DOHH2 (cell line): ENCODE measurements around the gene RBM15B.
A peak's percentile ranks its signal among the peaks of the same experiment; 100 is the strongest.

ENCODE experiments used
- H3F3A ChIP-seq: fragments of 200-600 bp; sonication (generic), shearing (Covaris generic); 2 replicates; pipeline ENCODE4 v1.6.0; 2016; ENCODE audit warnings: antibody characterized with exemption, mild to moderate bottlenecking; ENCODE audit not compliant: control insufficient read depth, insufficient read depth
- H3K27ac ChIP-seq: fragments of 200-600 bp; sonication (generic); 2 replicates; pipeline ENCODE4 v1.5.1; 2014; ENCODE audit warnings: low read depth, mild to moderate bottlenecking, low read length, moderate library complexity
- H3K27me3 ChIP-seq: fragments of 200-600 bp; sonication (generic); 2 replicates; pipeline ENCODE4 v1.6.1; 2014; ENCODE audit warnings: mild to moderate bottlenecking, low read length, mixed read lengths; ENCODE audit not compliant: control insufficient read depth
- H3K36me3 ChIP-seq: fragments of 200-600 bp; sonication (generic); 2 replicates; pipeline ENCODE4 v1.6.1; 2014; ENCODE audit warnings: mild to moderate bottlenecking, low read length, moderate library complexity, mixed read lengths; ENCODE audit not compliant: control insufficient read depth
- H3K4me1 ChIP-seq: fragments of 200-600 bp; sonication (generic); 2 replicates; pipeline ENCODE4 v1.6.1; 2014; ENCODE audit warnings: mild to moderate bottlenecking, low read length, mixed read lengths; ENCODE audit not compliant: control insufficient read depth
- H3K4me2 ChIP-seq: fragments of 200-600 bp; sonication (generic); 2 replicates; pipeline ENCODE4 v1.6.0; 2014; ENCODE audit warnings: mild to moderate bottlenecking, low read length, moderate library complexity
- H3K4me3 ChIP-seq: fragments of 200-600 bp; sonication (generic); 2 replicates; pipeline ENCODE4 v1.5.1; 2014; ENCODE audit warnings: mild to moderate bottlenecking, low read length, mixed read lengths
- H3K79me2 ChIP-seq: fragments of 200-600 bp; sonication (generic); 2 replicates; pipeline ENCODE4 v1.6.1; 2014; ENCODE audit warnings: mild to moderate bottlenecking, low read length, mixed read lengths; ENCODE audit not compliant: control insufficient read depth
- H3K9me2 ChIP-seq: fragments of 200-600 bp; sonication (generic); replicated peaks from 2 replicates; pipeline ENCODE4 v1.6.1; 2014; ENCODE audit warnings: mild to moderate bottlenecking, low read length, mixed read lengths; ENCODE audit not compliant: control insufficient read depth
- H3K9me3 ChIP-seq: fragments of 200-600 bp; sonication (generic); 2 replicates; pipeline ENCODE4 v1.6.1; 2014; ENCODE audit warnings: antibody characterized with exemption, low read length, mixed read lengths; ENCODE audit not compliant: control insufficient read depth, insufficient read depth
- H4K20me1 ChIP-seq: fragments of 200-600 bp; sonication (generic); 2 replicates; pipeline ENCODE4 v1.6.0; 2014; ENCODE audit warnings: low read depth, mild to moderate bottlenecking, antibody characterized with exemption, low read length, moderate library complexity; ENCODE audit not compliant: control insufficient read depth, insufficient read depth
- CTCF ChIP-seq: fragments of 200-600 bp; sonication (generic); IDR thresholded peaks from one replicate; pipeline ENCODE4 v1.5.1; 2014; ENCODE audit warnings: antibody characterized with exemption, mild to moderate bottlenecking, low read depth, low read length; ENCODE audit not compliant: poor library complexity, severe bottlenecking
- EZH2phosphoT487 ChIP-seq: fragments of 200-600 bp; sonication (generic); IDR thresholded peaks from 2 replicates; pipeline ENCODE4 v1.6.1; 2017; ENCODE audit warnings: borderline replicate concordance, mild to moderate bottlenecking, antibody characterized with exemption, low read length, moderate library complexity, mixed read lengths

RBM15B gene

GRCh38 chr3:51388286-51389029 lies 2.6 kb upstream of the RBM15B start:
- Histone ChIP-seq H4K20me1 (peaks cover 18% of the 10 kb centered on the region), H3K79me2 (peaks cover 87% of the 10 kb centered on the region)

GRCh38 chr3:51389423-51390183 lies 1.5 kb upstream of the RBM15B start:
- Histone ChIP-seq H3K4me2 (peak overlapping the region; percentile 84), H3K4me1 (peaks cover 69% of the 10 kb centered on the region), H3K9me3 (no peaks in the 10 kb centered on the region), H3K27me3 (no peaks in the 10 kb centered on the region), H3K4me3 (peak overlapping the region; percentile 17), H3F3A (peaks cover 37% of the 10 kb centered on the region), H3K27ac (peak overlapping the region; percentile 11; the same call in 1 of the 2 replicates), H3K36me3 (peaks cover 83% of the 10 kb centered on the region), H3K79me2 (peaks cover 87% of the 10 kb centered on the region), H3K9me2 (no peaks in the 10 kb centered on the region), H4K20me1 (peaks cover 19% of the 10 kb centered on the region)
- TF ChIP-seq CTCF (peak; percentile 91), EZH2phosphoT487 (no peak)

More at GRCh38 chr3:51388286-51389029, 2.6 kb upstream of the RBM15B start:
- H3K36me3 ChIP-seq: peaks cover 83% of the 10 kb centered on the region
- H3K4me2 ChIP-seq: peak overlapping the region; percentile 74
- H3K27me3 ChIP-seq: no peaks in the 10 kb centered on the region
- H3K9me2 ChIP-seq: no peaks in the 10 kb centered on the region
- peak overlapping the region; percentile 11; the same call in 1 of the 2 replicates for H3K27ac ChIP-seq
- H3F3A ChIP-seq: peaks cover 37% of the 10 kb centered on the region
- H3K4me3 ChIP-seq: no peak overlapping the region; the same call in 1 of the 2 replicates
- H3K9me3 ChIP-seq: no peaks in the 10 kb centered on the region
- peaks cover 68% of the 10 kb centered on the region for H3K4me1 ChIP-seq
- TF ChIP-seq CTCF: no peak
- TF ChIP-seq EZH2phosphoT487: no peak

GRCh38 chr3:51390246-51391074 lies 625 bp upstream of the RBM15B start:
- TF ChIP-seq CTCF (peak; percentile 85), EZH2phosphoT487 (no peak)
- Histone ChIP-seq H3F3A (peaks cover 37% of the 10 kb centered on the region), H3K79me2 (peaks cover 92% of the 10 kb centered on the region), H3K9me3 (no peaks in the 10 kb centered on the region), H3K4me1 (peaks cover 70% of the 10 kb centered on the region), H3K4me2 (peak overlapping the region; percentile 84), H3K27me3 (no peaks in the 10 kb centered on the region), H3K4me3 (peak overlapping the region; percentile 88), H3K36me3 (peaks cover 90% of the 10 kb centered on the region), H3K9me2 (no peaks in the 10 kb centered on the region), H3K27ac (peak overlapping the region; percentile 38), H4K20me1 (peaks cover 19% of the 10 kb centered on the region)
